ENCODE measurements around the gene ELP6.

The ELP6 gene

DNA sequence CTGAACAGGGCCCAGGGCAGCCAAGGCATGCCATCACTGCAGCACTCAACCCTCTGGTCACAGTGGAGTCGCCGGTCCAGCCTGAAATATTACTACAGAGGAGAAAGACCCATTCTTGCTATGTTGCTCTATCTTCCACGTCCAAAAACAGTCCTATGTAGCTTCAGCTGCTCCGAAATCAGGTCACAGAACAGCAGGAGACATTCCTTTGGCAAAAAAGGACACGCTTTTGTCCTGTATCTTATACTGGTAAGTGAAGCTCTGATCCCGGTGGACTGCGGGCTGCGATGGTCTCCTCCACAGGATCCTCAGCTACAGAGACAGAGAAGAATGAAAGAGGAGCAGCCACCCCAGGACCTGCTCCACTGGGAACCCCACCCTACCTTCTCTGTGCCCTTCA lies 17.6 kb downstream of the ELP6 start:
- DNase-seq (ENCODE audit: low read depth in 1 of 2, low spot score in 1 of 2), result no peak
- Histone ChIP-seq H3K4me3 (replicated peaks; ENCODE audit: insufficient read depth, low read length) (no peak overlapping the region), H3K27me3 (ENCODE audit: insufficient read depth, poor library complexity, severe bottlenecking) (no peaks in the 10 kb centered on the region), H3K27ac (replicated peaks) (no peak overlapping the region)
- no peak for TF ChIP-seq GABPA (IDR thresholded peaks at IDR 0.05; ENCODE audit: low read depth)
- TF ChIP-seq, protein P1, sequence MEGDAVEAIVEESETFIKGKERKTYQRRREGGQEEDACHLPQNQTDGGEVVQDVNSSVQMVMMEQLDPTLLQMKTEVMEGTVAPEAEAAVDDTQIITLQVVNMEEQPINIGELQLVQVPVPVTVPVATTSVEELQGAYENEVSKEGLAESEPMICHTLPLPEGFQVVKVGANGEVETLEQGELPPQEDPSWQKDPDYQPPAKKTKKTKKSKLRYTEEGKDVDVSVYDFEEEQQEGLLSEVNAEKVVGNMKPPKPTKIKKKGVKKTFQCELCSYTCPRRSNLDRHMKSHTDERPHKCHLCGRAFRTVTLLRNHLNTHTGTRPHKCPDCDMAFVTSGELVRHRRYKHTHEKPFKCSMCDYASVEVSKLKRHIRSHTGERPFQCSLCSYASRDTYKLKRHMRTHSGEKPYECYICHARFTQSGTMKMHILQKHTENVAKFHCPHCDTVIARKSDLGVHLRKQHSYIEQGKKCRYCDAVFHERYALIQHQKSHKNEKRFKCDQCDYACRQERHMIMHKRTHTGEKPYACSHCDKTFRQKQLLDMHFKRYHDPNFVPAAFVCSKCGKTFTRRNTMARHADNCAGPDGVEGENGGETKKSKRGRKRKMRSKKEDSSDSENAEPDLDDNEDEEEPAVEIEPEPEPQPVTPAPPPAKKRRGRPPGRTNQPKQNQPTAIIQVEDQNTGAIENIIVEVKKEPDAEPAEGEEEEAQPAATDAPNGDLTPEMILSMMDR (IDR thresholded peaks at IDR 0.05; ENCODE audit: insufficient read depth, low read length), result no peak
- no peak for TF ChIP-seq SPI1 (IDR thresholded peaks at IDR 0.05; ENCODE audit: borderline replicate concordance, low read depth)
- TF ChIP-seq, protein P2, sequence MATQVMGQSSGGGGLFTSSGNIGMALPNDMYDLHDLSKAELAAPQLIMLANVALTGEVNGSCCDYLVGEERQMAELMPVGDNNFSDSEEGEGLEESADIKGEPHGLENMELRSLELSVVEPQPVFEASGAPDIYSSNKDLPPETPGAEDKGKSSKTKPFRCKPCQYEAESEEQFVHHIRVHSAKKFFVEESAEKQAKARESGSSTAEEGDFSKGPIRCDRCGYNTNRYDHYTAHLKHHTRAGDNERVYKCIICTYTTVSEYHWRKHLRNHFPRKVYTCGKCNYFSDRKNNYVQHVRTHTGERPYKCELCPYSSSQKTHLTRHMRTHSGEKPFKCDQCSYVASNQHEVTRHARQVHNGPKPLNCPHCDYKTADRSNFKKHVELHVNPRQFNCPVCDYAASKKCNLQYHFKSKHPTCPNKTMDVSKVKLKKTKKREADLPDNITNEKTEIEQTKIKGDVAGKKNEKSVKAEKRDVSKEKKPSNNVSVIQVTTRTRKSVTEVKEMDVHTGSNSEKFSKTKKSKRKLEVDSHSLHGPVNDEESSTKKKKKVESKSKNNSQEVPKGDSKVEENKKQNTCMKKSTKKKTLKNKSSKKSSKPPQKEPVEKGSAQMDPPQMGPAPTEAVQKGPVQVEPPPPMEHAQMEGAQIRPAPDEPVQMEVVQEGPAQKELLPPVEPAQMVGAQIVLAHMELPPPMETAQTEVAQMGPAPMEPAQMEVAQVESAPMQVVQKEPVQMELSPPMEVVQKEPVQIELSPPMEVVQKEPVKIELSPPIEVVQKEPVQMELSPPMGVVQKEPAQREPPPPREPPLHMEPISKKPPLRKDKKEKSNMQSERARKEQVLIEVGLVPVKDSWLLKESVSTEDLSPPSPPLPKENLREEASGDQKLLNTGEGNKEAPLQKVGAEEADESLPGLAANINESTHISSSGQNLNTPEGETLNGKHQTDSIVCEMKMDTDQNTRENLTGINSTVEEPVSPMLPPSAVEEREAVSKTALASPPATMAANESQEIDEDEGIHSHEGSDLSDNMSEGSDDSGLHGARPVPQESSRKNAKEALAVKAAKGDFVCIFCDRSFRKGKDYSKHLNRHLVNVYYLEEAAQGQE (IDR thresholded peaks at IDR 0.05; ENCODE audit: insufficient replicate concordance, low read depth), result no peak
- TF ChIP-seq POLR2AphosphoS5 (IDR thresholded peaks at IDR 0.05; ENCODE audit: low read depth), result no peak

DNA sequence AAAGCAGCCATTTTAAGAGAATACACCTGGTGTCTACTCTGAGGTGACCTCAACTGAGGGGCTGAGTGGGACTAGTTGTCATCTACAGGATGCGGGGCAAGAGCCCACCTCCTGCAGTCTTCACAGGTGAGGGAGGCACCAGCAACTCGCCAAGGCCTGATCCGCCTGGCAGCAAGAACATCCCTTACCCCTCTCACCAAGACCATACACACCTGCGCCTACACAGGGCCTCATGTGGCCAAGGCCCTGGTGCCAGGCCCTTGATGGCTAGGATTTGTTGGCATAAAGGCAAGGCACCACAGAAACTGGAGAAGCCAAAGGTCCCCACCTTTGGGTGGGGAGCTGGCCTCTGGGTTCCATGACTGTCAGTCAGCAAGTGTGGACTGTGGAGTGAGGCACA lies 18.4 kb downstream of the ELP6 start:
- H3K27ac ChIP-seq (replicated peaks), result no peak overlapping the region
- DNase-seq (ENCODE audit: low read depth in 1 of 2, low spot score in 1 of 2), result no peak
- H3K27me3 ChIP-seq (ENCODE audit: insufficient read depth, poor library complexity, severe bottlenecking), result no peaks in the 10 kb centered on the region
- TF ChIP-seq POLR2AphosphoS5 (IDR thresholded peaks at IDR 0.05; ENCODE audit: low read depth), result no peak
- TF ChIP-seq, protein P2 (IDR thresholded peaks at IDR 0.05; ENCODE audit: insufficient replicate concordance, low read depth), result no peak
- no peak for TF ChIP-seq GABPA (IDR thresholded peaks at IDR 0.05; ENCODE audit: low read depth)
- TF ChIP-seq, protein P1 (IDR thresholded peaks at IDR 0.05; ENCODE audit: insufficient read depth, low read length), result no peak
- TF ChIP-seq SPI1 (IDR thresholded peaks at IDR 0.05; ENCODE audit: borderline replicate concordance, low read depth), result no peak
- no peak overlapping the region for H3K4me3 ChIP-seq (replicated peaks; ENCODE audit: insufficient read depth, low read length)

DNA sequence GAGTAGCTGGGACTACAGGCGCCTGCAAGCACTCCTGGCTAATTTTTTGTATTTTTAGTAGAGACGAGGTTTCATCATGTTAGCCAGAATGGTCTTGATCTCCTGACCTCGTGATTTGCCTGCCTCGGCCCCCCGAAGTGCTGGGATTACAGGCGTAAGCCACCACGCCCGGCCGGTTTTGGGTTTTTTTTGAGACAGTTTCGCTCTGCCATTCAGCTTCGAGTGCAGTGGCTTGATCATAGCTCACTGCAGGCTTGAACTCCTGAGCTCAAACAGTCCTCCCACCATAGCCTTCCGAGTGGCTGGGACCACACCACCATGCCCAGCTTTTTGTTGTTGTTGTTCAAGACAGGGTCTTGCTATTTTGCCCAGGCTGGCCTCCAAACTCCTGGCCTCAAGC lies 21.7 kb downstream of the ELP6 start:
- H3K4me3 ChIP-seq (replicated peaks; ENCODE audit: insufficient read depth, low read length), result no peak overlapping the region
- TF ChIP-seq, protein P2 (IDR thresholded peaks at IDR 0.05; ENCODE audit: insufficient replicate concordance, low read depth), result no peak
- TF ChIP-seq GABPA (IDR thresholded peaks at IDR 0.05; ENCODE audit: low read depth) (no peak), POLR2AphosphoS5 (IDR thresholded peaks at IDR 0.05; ENCODE audit: low read depth) (no peak), SPI1 (IDR thresholded peaks at IDR 0.05; ENCODE audit: borderline replicate concordance, low read depth) (no peak)
- TF ChIP-seq, protein P1 (IDR thresholded peaks at IDR 0.05; ENCODE audit: insufficient read depth, low read length), result no peak
- no peak for DNase-seq (ENCODE audit: low read depth in 1 of 2, low spot score in 1 of 2)
- no peaks in the 10 kb centered on the region for H3K27me3 ChIP-seq (ENCODE audit: insufficient read depth, poor library complexity, severe bottlenecking)
- H3K27ac ChIP-seq (replicated peaks), result no peak overlapping the region

Data from HL-60 (cell line).